ENCODE results near the gene SLU7. TPM values are rescaled to one million over a fixed set of nuclear protein-coding genes. Genes with fewer than 3 reads are reported as not detected.

SLU7 gene
- total and polyA plus RNA-seq, 2 of the 4 experiments (the other 2 are of a cell fraction), result 15.9 to 34.2 TPM

DNA sequence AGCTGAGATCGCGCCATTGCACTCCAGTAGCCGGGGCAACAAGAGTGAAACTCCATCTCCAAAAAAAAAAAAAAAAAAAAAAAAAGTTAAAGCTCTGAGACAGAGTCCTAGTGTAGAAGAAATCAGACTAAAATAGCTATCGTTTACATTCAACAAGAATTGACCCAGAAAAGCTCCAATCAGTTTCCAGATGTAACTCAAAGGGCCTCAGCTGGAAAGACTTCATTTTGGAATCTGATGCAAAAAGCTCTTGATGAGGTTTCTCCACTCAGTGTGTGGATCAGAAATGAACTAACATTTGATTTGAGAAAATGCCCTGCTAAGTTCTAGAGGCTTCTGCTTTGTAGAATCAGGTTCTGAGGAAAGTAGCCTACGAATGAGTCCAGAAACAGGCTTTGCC is 41.2 kb downstream of the SLU7 start:
- Histone ChIP-seq H4K5ac (ENCODE audit: low read depth, low read length) (no peak overlapping the region), H2AK5ac (ENCODE audit: low read depth, low read length) (no peak overlapping the region), H3K4me2 (ENCODE audit: low read depth, low read length) (no peak overlapping the region), H3K18ac (ENCODE audit: low read depth, low read length) (no peak overlapping the region), H2BK15ac (ENCODE audit: low read depth, low read length) (no peak overlapping the region), H4K8ac (ENCODE audit: low read depth in 2 of 2, low read length in 2 of 2) (no peak overlapping the region), H3K23ac (ENCODE audit: low read depth, low read length) (no peak overlapping the region), H3K27ac (ENCODE audit: insufficient read depth, low read length) (no peak overlapping the region), H3K27me3 (ENCODE audit: control insufficient read depth, insufficient read depth, low read length) (peaks cover 11% of the 10 kb centered on the region), H3K9me1 (ENCODE audit: insufficient read depth, low read length) (peaks cover 3% of the 10 kb centered on the region; the same call in 1 of the 2 replicates), H3K9me3 (ENCODE audit: control insufficient read depth, insufficient read depth, low read length) (no peaks in the 10 kb centered on the region), H2AK9ac (replicated peaks; ENCODE audit: low read depth, low read length, poor library complexity) (no peak overlapping the region), H3K9ac (ENCODE audit: low read depth, low read length) (no peak overlapping the region), H4K20me1 (ENCODE audit: insufficient read depth, low read length) (no peaks in the 10 kb centered on the region), H3K4me1 (ENCODE audit: control insufficient read depth, insufficient read depth, low read length) (no peaks in the 10 kb centered on the region), H2BK120ac (ENCODE audit: low read depth, low read length) (no peak overlapping the region), H3K4ac (ENCODE audit: low read depth, low read length) (no peak overlapping the region), H2AFZ (replicated peaks; ENCODE audit: low read length, poor library complexity) (no peak overlapping the region), H3K36me3 (ENCODE audit: control insufficient read depth, insufficient read depth, low read length) (no peaks in the 10 kb centered on the region), H3K79me1 (ENCODE audit: low read depth in 1 of 2, low read length in 2 of 2) (no peaks in the 10 kb centered on the region), H3K56ac (ENCODE audit: extremely low read depth, insufficient read depth, low read length) (no peak overlapping the region), H2BK5ac (ENCODE audit: low read depth, low read length, poor library complexity, severe bottlenecking) (no peak overlapping the region), H4K91ac (ENCODE audit: insufficient read depth, low read depth, low read length) (no peak overlapping the region), H3K4me3 (ENCODE audit: insufficient read depth, low read depth, low read length) (no peak overlapping the region), H2BK20ac (ENCODE audit: low read depth, low read length) (no peak overlapping the region), H3K14ac (replicated peaks; ENCODE audit: low read depth, low read length) (no peak overlapping the region)
- intact Hi-C loops (cut with micrococcal nuclease), result no loop called here
- dilution Hi-C loops (cut with HindIII; ENCODE audit: low sequenced_read_pairs, unreplicated experiment), result no loop called here
- TF ChIP-seq SMC3 (IDR thresholded peaks at IDR 0.05; ENCODE audit: low read depth, low read length) (no peak), RCOR1 (IDR thresholded peaks at IDR 0.05; ENCODE audit: insufficient replicate concordance, low read length) (no peak), MAZ (IDR thresholded peaks at IDR 0.05; ENCODE audit: borderline replicate concordance, low read depth, low read length) (no peak), MAFK (IDR thresholded peaks at IDR 0.05; ENCODE audit: low read depth, low read length) (no peak), POLR2A (IDR thresholded peaks at IDR 0.05; ENCODE audit: low read depth, low read length) (no peak), CTCF (conservative IDR thresholded peaks at IDR 0.05; ENCODE audit: low read depth, low read length) (no peak), CHD1 (IDR thresholded peaks at IDR 0.05; ENCODE audit: low read depth, low read length) (no peak), MXI1 (IDR thresholded peaks at IDR 0.05; ENCODE audit: borderline replicate concordance, low read depth, low read length) (no peak), FOS (IDR thresholded peaks at IDR 0.05; ENCODE audit: low read depth, low read length) (no peak), CEBPB (IDR thresholded peaks at IDR 0.05; ENCODE audit: low read depth, low read length) (no peak), ELK1 (IDR thresholded peaks at IDR 0.05; ENCODE audit: borderline replicate concordance, low read depth, low read length) (no peak), BHLHE40 (IDR thresholded peaks at IDR 0.05; ENCODE audit: low read depth, low read length) (no peak), RFX5 (IDR thresholded peaks at IDR 0.05; ENCODE audit: low read depth, low read length) (no peak), NFE2L2 (IDR thresholded peaks at IDR 0.05; ENCODE audit: low read depth, low read length) (no peak), RAD21 (IDR thresholded peaks at IDR 0.05; ENCODE audit: low read length) (no peak)
- TF ChIP-seq, protein P1, sequence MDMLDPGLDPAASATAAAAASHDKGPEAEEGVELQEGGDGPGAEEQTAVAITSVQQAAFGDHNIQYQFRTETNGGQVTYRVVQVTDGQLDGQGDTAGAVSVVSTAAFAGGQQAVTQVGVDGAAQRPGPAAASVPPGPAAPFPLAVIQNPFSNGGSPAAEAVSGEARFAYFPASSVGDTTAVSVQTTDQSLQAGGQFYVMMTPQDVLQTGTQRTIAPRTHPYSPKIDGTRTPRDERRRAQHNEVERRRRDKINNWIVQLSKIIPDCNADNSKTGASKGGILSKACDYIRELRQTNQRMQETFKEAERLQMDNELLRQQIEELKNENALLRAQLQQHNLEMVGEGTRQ (IDR thresholded peaks at IDR 0.05; ENCODE audit: low read depth, low read length), result no peak
- ATAC-seq (ENCODE audit: low read depth) (no peak), DNase-seq (no peak)
- no TSS peak for BruUV-seq (replicated peaks)
- CTCF ChIA-PET, result no interaction called here
- POLR2A ChIA-PET (ENCODE audit: unreplicated experiment), result no interaction called here
- in situ Hi-C loops (cut with MboI; ENCODE audit: low sequenced_read_pairs), result no loop called here
- WGBS, 2 experiments (ENCODE audit: extremely low coverage in 2 of 2, insufficient read length in 1 of 2), result 67% methylated on average over 1 of the region's 5 CpGs; no CpG with 5 or more reads in 1 of the 2 experiments

All from IMR-90 (cell line).